CD14-positive monocyte (primary cell): ENCODE measurements around the gene SIMC1. TPM values are rescaled to one million over a fixed set of nuclear protein-coding genes. Genes with fewer than 3 reads are reported as not detected.

Source experiments
- DNase-seq, 3 donors: peaks; one replicate each; pipeline ENCODE4 v3.0.0-alpha.2; 2011 to 2022
- H2AFZ ChIP-seq: 2 replicates; pipeline ENCODE4 v1.6.0; 2012; ENCODE audit warnings: mild to moderate bottlenecking, low read depth, low read length, inconsistent platforms; ENCODE audit not compliant: insufficient read depth, poor library complexity, severe bottlenecking
- H3K27ac ChIP-seq, 2 donors: 1 replicate in 1 of 2; 2 replicates in 1 of 2; pipeline ENCODE4 v1.5.1; 2012 to 2013; ENCODE audit warnings: low read length in 2 of 2, control low read depth in 1 of 2, inconsistent platforms in 1 of 2, low read depth in 1 of 2, mild to moderate bottlenecking in 1 of 2
- H3K27me3 ChIP-seq, 2 donors: one replicate each; pipeline versions ENCODE4 v1.6.0 to v1.6.1; 2011 to 2013; ENCODE audit warnings: low read length in 2 of 2; ENCODE audit not compliant: control insufficient read depth in 2 of 2, insufficient read depth in 2 of 2
- H3K36me3 ChIP-seq, 2 donors: replicated peaks in 1 of 2; 1 replicate in 1 of 2; 2 replicates in 1 of 2; pipeline versions ENCODE4 v1.5.1 to v1.6.1; 2012 to 2013; ENCODE audit warnings: low read length in 2 of 2, control low read depth in 1 of 2, inconsistent platforms in 1 of 2, mild to moderate bottlenecking in 1 of 2; ENCODE audit not compliant: insufficient read depth in 2 of 2, control insufficient read depth in 1 of 2
- H3K4me1 ChIP-seq, 2 donors: 1 replicate in 1 of 2; 2 replicates in 1 of 2; pipeline versions ENCODE4 v1.5.1 to v1.6.1; 2012 to 2013; ENCODE audit warnings: low read length in 2 of 2, control low read depth in 1 of 2, inconsistent platforms in 1 of 2, mild to moderate bottlenecking in 1 of 2, moderate library complexity in 1 of 2; ENCODE audit not compliant: insufficient read depth in 2 of 2, control insufficient read depth in 1 of 2
- H3K4me2 ChIP-seq: replicated peaks from 2 replicates; pipeline ENCODE3; 2012; ENCODE audit warnings: low read length, moderate library complexity, mild to moderate bottlenecking; ENCODE audit not compliant: poor library complexity, severe bottlenecking; ENCODE audit errors: extremely low read depth
- H3K4me3 ChIP-seq, 3 experiments: fragments of 200-600 bp in 1 of 3; sonication (generic) in 1 of 3; replicated peaks in 1 of 3; 1 replicate in 2 of 3; 2 replicates in 1 of 3; pipeline ENCODE4 v1.5.1; 2011 to 2013; ENCODE audit warnings: low read length in 3 of 3, mild to moderate bottlenecking in 3 of 3, control low read depth in 2 of 3, low read depth in 2 of 3, inconsistent platforms in 1 of 3, moderate library complexity in 1 of 3
- H3K79me2 ChIP-seq: 2 replicates; pipeline ENCODE4 v1.6.0; 2012; ENCODE audit warnings: mild to moderate bottlenecking, control low read depth, inconsistent platforms, low read length, moderate library complexity; ENCODE audit not compliant: insufficient read depth
- H3K9ac ChIP-seq: 2 replicates; pipeline ENCODE4 v1.6.0; 2017; ENCODE audit warnings: low read length, mild to moderate bottlenecking; ENCODE audit not compliant: insufficient read depth, poor library complexity, severe bottlenecking
- H3K9me3 ChIP-seq, 2 donors: replicated peaks in 1 of 2; 1 replicate in 1 of 2; 2 replicates in 1 of 2; pipeline versions ENCODE4 v1.5.1 to v1.6.1; 2012 to 2013; ENCODE audit warnings: low read length in 2 of 2, control low read depth in 1 of 2; ENCODE audit not compliant: control insufficient read depth in 1 of 2, insufficient read depth in 1 of 2
- H4K20me1 ChIP-seq: 2 replicates; pipeline ENCODE4 v1.6.0; 2012; ENCODE audit warnings: mild to moderate bottlenecking, low read length, control low read depth, moderate library complexity; ENCODE audit not compliant: insufficient read depth
- H3K27ac Mint-ChIP-seq, 7 donors: one replicate each; pipeline ENCODE4 v1.8.0; 2020; ENCODE audit warnings: mild to moderate bottlenecking in 7 of 7, mixed read lengths in 7 of 7, moderate library complexity in 6 of 7, inconsistent platforms in 2 of 7
- H3K27me3 Mint-ChIP-seq, 3 donors: one replicate each; pipeline ENCODE4 v1.8.0; 2021 to 2022; ENCODE audit warnings: low read depth in 3 of 3, mild to moderate bottlenecking in 3 of 3, mixed read lengths in 3 of 3, moderate library complexity in 3 of 3, inconsistent platforms in 1 of 3
- H3K36me3 Mint-ChIP-seq, 2 donors: one replicate each; pipeline ENCODE4 v1.8.0; 2020; ENCODE audit warnings: mixed read lengths in 2 of 2, inconsistent platforms in 1 of 2, mild to moderate bottlenecking in 1 of 2
- H3K4me1 Mint-ChIP-seq: one replicate; pipeline ENCODE4 v1.8.0; 2020; ENCODE audit warnings: mild to moderate bottlenecking, mixed read lengths
- H3K4me3 Mint-ChIP-seq, 2 donors: one replicate each; pipeline ENCODE4 v1.8.0; 2020; ENCODE audit warnings: mild to moderate bottlenecking in 2 of 2, mixed read lengths in 2 of 2, moderate library complexity in 1 of 2
- H3K9me3 Mint-ChIP-seq, 7 donors: one replicate each; pipeline ENCODE4 v1.8.0; 2020 to 2022; ENCODE audit warnings: mixed read lengths in 7 of 7, mild to moderate bottlenecking in 6 of 7, moderate library complexity in 6 of 7, inconsistent platforms in 2 of 7
- WGBS: methylation state at CpG from one replicate; pipeline ENCODE4 v1.1.5; 2013; ENCODE audit warnings: missing lambda C conversion rate; ENCODE audit not compliant: insufficient coverage; 5-methylcytosine and 5-hydroxymethylcytosine counted together
- intact Hi-C, 2 donors: fragments of 100-400 bp; cut with micrococcal nuclease; formaldehyde crosslinking; loops; one replicate each; pipeline versions ENCODE4 v1.15.0 to v1.15.1; 2023
- polyA plus RNA-seq, 3 donors: library from polyadenylated mRNA; depleted of rRNA in 1 of 3; unstranded in 2 of 3; stranded (reverse) in 1 of 3; fragments of 300-500 nt in 2 of 3; fragments of >200 nt in 1 of 3; fragmentation: Illumina TruSeq in 2 of 3; gene quantifications; 1 replicate in 2 of 3; 2 replicates in 1 of 3; pipeline ENCODE4 v1.2.3, GENCODE V29; 2012 to 2021
- TF ChIP-seq, protein P1 (sequence below): fragments of 200-600 bp; IDR thresholded peaks from one replicate; pipeline ENCODE4 v1.8.0; 2022; ENCODE audit warnings: antibody characterized with exemption, mild to moderate bottlenecking

Gene SIMC1
- polyA plus RNA-seq, 3 donors: 2.3 to 8.4 (median 3.7) TPM

DNA sequence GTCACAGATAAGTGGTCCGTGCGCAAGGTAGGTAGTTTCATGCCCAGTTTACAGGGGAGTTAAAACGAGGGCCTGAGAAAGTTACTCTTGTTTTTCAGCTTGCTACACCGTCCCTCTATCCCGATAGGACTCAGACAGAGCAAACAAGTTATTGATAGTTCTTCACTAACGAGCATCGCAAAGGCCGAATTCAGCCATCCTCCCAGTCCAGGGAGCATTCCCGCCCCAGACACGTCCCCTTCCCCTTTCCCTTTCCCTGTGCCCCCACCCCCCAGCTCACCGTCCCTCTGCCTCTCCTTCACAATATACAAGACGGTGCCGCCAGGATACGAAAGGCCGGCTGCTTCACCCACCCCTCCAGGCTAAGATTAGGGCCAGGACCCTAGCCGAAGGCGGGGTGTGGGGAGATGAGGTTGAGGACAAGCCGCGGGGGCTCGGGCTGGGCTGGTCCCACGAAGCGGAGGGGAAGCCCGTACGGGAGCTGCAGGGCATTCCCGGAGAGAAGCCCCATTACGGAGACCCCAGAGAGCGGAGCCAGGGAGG lies 122.7 kb downstream of the SIMC1 start:
- peaks cover 14% of the 10 kb centered on the region for H4K20me1 ChIP-seq
- H3K4me1 ChIP-seq: peaks cover 20 to 42% of the 10 kb centered on the region in 2 donors
- peaks cover 8 to 24% of the 10 kb centered on the region in 2 donors for H3K27me3 ChIP-seq
- Mint-ChIP-seq H3K36me3 (peaks cover 8 to 28% of the 10 kb centered on the region in 2 donors), H3K4me3 (peak overlapping the region; percentile 99), H3K9me3 (peaks cover 0 to 9% (median 0%) of the 10 kb centered on the region in 7 donors), H3K27ac (peak overlapping the region in 5 of 7 donors; percentile 82 to 94 (median 89)), H3K4me1 (peaks cover 22% of the 10 kb centered on the region), H3K27me3 (peaks cover 16 to 26% (median 21%) of the 10 kb centered on the region in 3 donors)
- H3K4me3 ChIP-seq: peak overlapping the region; percentile 64 to 96 (median 87)
- intact Hi-C loops: loop anchor here in 1 of 2 donors (2.0 kb wide), 1 partner anchor 28 kb away; the partner anchor contains the start of genes HIGD2A and NOP16
- H3K4me2 ChIP-seq: peak overlapping the region; percentile 99
- peak overlapping the region; percentile 81 for H3K9ac ChIP-seq
- H2AFZ ChIP-seq: peak overlapping the region; percentile 82
- peak overlapping the region; percentile 7 to 68 for H3K27ac ChIP-seq
- DNase-seq: no peak
- WGBS: 0% methylated on average over 14 of the region's 27 CpGs
- TF ChIP-seq, protein P1, sequence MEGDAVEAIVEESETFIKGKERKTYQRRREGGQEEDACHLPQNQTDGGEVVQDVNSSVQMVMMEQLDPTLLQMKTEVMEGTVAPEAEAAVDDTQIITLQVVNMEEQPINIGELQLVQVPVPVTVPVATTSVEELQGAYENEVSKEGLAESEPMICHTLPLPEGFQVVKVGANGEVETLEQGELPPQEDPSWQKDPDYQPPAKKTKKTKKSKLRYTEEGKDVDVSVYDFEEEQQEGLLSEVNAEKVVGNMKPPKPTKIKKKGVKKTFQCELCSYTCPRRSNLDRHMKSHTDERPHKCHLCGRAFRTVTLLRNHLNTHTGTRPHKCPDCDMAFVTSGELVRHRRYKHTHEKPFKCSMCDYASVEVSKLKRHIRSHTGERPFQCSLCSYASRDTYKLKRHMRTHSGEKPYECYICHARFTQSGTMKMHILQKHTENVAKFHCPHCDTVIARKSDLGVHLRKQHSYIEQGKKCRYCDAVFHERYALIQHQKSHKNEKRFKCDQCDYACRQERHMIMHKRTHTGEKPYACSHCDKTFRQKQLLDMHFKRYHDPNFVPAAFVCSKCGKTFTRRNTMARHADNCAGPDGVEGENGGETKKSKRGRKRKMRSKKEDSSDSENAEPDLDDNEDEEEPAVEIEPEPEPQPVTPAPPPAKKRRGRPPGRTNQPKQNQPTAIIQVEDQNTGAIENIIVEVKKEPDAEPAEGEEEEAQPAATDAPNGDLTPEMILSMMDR: no peak
- H3K36me3 ChIP-seq: peaks cover 9 to 31% of the 10 kb centered on the region in 2 donors
- no peaks in the 10 kb centered on the region for H3K9me3 ChIP-seq
- peaks cover 24% of the 10 kb centered on the region for H3K79me2 ChIP-seq

DNA sequence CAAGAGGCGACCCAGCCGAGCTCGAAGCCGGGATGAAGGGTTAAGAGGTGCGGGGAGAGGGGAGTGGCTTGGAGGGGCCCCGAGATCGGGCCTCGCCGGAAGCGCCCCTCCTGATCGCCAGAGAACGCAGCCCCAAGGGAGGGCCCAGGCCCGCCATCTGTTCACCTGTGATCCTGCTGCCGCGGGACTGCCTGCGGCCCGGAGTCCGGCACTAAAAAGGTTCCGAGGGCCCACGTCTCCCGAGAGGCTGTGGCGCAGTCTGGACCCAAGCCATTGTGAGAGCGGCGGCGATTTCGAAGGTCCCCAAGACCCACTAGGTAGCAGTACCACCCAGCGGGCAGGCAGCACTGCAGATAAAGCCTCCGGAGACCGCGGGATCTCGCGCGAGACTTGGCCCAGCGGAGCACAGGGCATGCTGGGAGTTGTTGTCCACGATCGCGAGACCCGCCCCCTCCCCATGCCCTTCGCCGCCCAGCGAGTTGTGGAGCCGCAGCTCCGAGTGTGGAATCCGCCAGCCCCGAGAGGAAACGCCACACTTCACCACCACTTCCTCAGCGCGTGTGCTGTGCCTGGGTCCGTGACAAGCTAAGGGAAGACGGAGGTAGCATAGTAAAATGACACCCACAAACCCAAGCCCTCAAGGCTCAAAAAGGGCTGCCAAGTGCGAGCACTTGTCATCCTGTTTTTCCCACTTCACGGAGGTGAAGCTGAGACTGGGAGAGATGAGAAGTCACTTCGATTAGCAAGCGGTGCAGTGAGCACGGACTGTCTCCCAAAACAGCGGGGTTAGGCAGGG lies 123.4 kb downstream of the SIMC1 start, which contains the start of gene KIAA1191:
TSS of gene KIAA1191 (minus strand) at position 328 of the 796 bp plus-strand sequence. CDS start 2,256 bp downstream, outside the sequence.
- H3K4me3 Mint-ChIP-seq: peak within 1 kb of the TSS; percentile 99
- Histone ChIP-seq H3K4me1 (peaks cover 24 to 45% of the 10 kb centered on the region in 2 donors), H3K36me3 (peaks cover 4 to 24% of the 10 kb centered on the region in 2 donors), H3K9me3 (no peaks in the 10 kb centered on the region), H3K4me2 (peak within 1 kb of the TSS; percentile 99), H4K20me1 (peaks cover 8% of the 10 kb centered on the region), H2AFZ (peak within 1 kb of the TSS; percentile 82), H3K4me3 (peak within 1 kb of the TSS; percentile 64 to 96 (median 87)), H3K79me2 (peaks cover 17% of the 10 kb centered on the region), H3K9ac (peak within 1 kb of the TSS; percentile 81), H3K27ac (peak within 1 kb of the TSS; percentile 7 to 68), H3K27me3 (peaks cover 15 to 31% of the 10 kb centered on the region in 2 donors)
- under 1% methylated on average over 42 of the region's 56 CpGs for WGBS
- peaks cover 27% of the 10 kb centered on the region for H3K4me1 Mint-ChIP-seq
- H3K27ac Mint-ChIP-seq: peak within 1 kb of the TSS; percentile 82 to 94 (median 89)
- peaks cover 10 to 21% of the 10 kb centered on the region in 2 donors for H3K36me3 Mint-ChIP-seq
- H3K27me3 Mint-ChIP-seq: peaks cover 23 to 33% (median 28%) of the 10 kb centered on the region in 3 donors
- TF ChIP-seq, protein P1: no peak
- intact Hi-C loops: loop anchor here in 1 of 2 donors (2.0 kb wide), 1 partner anchor 27 kb away; the partner anchor contains the start of genes HIGD2A and NOP16
- H3K9me3 Mint-ChIP-seq: peaks cover 0 to 15% (median 2%) of the 10 kb centered on the region in 7 donors
- peak; percentile 88 to 93 (median 91) for DNase-seq
